ENCODE results near the gene FBRSL1. TPM values are rescaled to one million over a fixed set of nuclear protein-coding genes. Genes with fewer than 3 reads are reported as not detected.
A peak's percentile ranks its signal among the peaks of the same experiment; 100 is the strongest.

The FBRSL1 gene
- total RNA-seq, 2 experiments from 2014 or later: 36.7 to 47.0 TPM

DNA sequence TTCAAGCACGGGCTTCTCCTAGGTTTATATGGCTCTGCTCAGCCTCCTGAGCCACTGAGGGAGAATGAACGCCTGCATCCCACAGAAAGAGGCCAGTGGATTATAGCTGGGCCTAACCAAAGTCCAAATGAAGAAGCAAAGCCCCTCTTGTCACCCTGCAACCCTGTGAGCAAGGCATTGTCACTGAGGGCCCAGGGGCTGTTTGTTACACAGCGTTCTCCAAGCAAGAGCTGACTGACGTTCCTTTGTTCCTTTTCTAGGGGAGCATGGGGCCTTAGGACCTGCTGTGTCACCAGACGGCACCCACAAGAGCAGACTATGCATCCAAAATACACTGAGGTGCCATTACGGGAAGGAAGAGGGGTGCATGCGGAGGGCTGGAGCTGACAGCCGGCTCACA, 4.3 kb upstream of the FBRSL1 start:
- Mint-ChIP-seq H3K4me1 (peaks cover 24% of the 10 kb centered on the region), H3K36me3 (ENCODE audit: low read depth) (peaks cover 5% of the 10 kb centered on the region), H3K4me3 (no peak overlapping the region), H3K27ac (no peak overlapping the region), H3K9me3 (no peaks in the 10 kb centered on the region), H3K27me3 (peaks cover 3% of the 10 kb centered on the region)
- no peak for DNase-seq
- CTCF ChIA-PET: interaction anchor here (1.2 kb wide), 1 partner anchor 38 kb away, joined by 4 read pairs; no protein-coding TSS in a partner anchor
- POLR2A ChIA-PET: interaction anchor here (1.0 to 1.5 kb wide), 3 partner anchors 9 to 24 kb away, joined by 3 to 11 read pairs (median 4); no protein-coding TSS in a partner anchor

DNA sequence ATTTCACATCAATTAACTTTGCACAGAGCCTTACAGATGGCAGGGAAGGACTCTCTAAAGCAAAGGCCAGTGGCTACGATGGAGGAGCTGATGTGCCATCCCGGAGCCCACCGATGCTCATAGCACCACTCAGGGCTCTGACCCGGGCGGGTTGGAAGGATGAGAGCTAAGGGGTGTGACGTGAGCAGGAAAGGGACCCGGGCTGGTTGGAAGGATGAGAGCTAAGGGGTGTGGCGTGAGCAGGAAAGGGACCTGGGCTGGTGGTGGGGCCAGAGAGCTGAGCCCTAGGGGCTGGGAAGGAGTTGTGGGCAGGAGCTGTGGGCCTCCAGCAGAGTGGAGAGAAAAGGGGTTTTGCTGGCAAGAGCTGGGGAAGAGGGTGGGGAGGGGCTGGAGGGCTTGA, 3.8 kb upstream of the FBRSL1 start:
- peak overlapping the region; percentile 11 for H3K27ac Mint-ChIP-seq
- DNase-seq: no peak
- H3K27me3 Mint-ChIP-seq: peaks cover 3% of the 10 kb centered on the region
- CTCF ChIA-PET: interaction anchor here (1.2 kb wide), 1 partner anchor 37 kb away, joined by 4 read pairs; no protein-coding TSS in a partner anchor
- H3K4me1 Mint-ChIP-seq: peaks cover 27% of the 10 kb centered on the region
- no peak overlapping the region for H3K4me3 Mint-ChIP-seq
- H3K36me3 Mint-ChIP-seq (ENCODE audit: low read depth): peaks cover 8% of the 10 kb centered on the region
- H3K9me3 Mint-ChIP-seq: no peaks in the 10 kb centered on the region
- POLR2A ChIA-PET: interaction anchor here (1.0 to 1.5 kb wide), 3 partner anchors 9 to 25 kb away, joined by 3 to 11 read pairs (median 4); no protein-coding TSS in a partner anchor

DNA sequence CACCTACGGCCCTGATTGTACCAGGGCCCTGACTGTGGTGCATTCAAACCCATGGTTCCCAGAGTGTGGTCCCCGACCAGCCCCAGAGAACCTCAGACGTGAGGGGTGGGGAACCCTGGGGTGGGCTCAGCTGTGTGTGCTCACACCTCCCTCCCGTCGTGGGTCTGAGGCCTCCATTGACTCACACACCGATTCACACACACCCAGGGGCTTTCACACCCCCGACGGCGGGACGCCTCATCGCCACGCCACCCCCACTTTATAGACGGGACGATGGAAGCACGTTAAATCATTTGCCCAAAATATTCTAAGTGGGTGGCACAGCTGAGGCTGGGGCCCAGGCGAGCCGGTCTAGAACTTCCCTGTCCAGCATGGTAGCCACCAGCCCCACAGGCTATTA, 3.4 kb upstream of the FBRSL1 start:
- Mint-ChIP-seq H3K27me3 (no peaks in the 10 kb centered on the region), H3K27ac (no peak overlapping the region), H3K4me3 (no peak overlapping the region), H3K4me1 (peaks cover 31% of the 10 kb centered on the region), H3K9me3 (no peaks in the 10 kb centered on the region), H3K36me3 (ENCODE audit: low read depth) (peaks cover 11% of the 10 kb centered on the region)
- DNase-seq: no peak
- POLR2A ChIA-PET: interaction anchor here (1.3 to 2.6 kb wide), 4 partner anchors 9 to 36 kb away, joined by 3 to 30 read pairs (median 8); no protein-coding TSS in a partner anchor
- CTCF ChIA-PET: interaction anchor here (1.2 kb wide), 1 partner anchor 37 kb away, joined by 4 read pairs; no protein-coding TSS in a partner anchor

DNA sequence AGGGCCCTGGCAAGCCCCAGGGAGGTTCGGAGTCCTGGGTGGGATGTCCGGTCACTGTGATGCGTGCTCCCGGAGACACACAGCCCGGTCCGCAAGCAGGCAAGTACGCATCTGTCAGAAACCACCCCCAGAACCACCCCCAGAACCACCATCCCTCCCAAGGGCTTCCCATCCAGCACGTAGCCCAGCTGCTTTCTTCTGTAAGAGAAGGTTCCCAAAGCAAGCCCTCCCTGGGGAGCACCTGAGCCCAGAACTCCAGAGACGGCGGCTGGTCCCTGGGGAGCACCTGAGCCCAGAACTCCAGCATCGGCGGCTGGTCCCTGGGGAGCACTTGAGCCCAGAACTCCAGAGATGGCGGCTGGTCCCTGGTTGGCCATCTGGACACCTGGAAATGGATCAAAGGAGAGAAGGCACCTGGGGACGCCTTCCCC, 2.6 kb upstream of the FBRSL1 start:
- Mint-ChIP-seq H3K27ac (peak overlapping the region; percentile 98), H3K4me3 (no peak overlapping the region), H3K27me3 (no peaks in the 10 kb centered on the region), H3K9me3 (no peaks in the 10 kb centered on the region), H3K4me1 (peaks cover 38% of the 10 kb centered on the region), H3K36me3 (ENCODE audit: low read depth) (peaks cover 15% of the 10 kb centered on the region)
- DNase-seq: no peak
- ChIA-PET CTCF (no interaction called here), POLR2A (interaction anchor here (1.3 to 2.6 kb wide), 2 partner anchors 9 to 37 kb away, joined by 3 to 30 read pairs; no protein-coding TSS in a partner anchor)

DNA sequence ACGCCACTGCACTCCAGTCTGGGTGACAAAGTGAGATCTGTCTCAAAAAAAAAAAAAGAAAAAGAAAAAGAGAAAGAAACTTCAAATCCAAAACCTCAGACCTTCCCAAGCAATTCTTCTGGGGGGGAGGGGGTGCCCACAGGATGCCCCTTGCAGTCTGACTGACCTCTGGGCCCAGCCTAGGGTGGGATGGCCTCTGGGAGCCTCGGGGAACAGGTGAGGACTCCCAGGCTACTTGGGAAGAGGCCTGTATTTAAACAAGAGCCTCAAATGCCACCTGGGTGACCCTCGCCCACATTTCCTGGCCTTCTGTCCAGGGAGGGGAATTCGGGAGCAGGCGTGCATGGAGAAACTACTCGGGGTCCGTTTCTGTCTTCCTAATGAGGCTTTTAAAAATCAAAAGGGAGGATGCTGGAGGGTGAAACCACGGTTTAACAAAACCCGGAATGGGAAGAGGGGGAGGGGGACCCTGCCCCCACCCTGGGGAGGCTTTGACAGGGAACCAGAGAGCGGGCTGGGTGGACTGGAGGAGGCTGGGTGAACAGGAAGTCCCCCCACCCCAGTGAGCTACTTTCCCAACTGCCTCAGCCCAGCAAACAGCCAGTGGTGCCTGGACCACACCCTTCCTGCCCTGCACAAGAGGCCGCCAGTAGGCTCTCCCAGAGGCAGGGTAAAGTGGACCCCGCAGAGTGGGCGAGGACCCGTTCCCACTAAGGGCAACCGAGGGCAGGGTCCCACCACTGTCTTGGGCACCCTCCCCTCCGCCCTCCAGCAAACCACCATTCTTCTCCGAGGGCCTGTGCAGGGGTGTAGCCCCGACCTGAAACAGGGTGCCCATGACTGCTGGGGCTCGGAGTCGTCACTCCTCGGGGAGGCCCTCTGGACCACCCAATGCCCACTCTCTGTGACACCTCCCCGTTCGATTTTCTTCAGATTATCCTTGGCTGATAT, 1.5 kb upstream of the FBRSL1 start:
- Mint-ChIP-seq H3K27ac (peak overlapping the region; percentile 98), H3K27me3 (no peaks in the 10 kb centered on the region), H3K9me3 (no peaks in the 10 kb centered on the region), H3K4me1 (peaks cover 45% of the 10 kb centered on the region), H3K36me3 (ENCODE audit: low read depth) (peaks cover 18% of the 10 kb centered on the region), H3K4me3 (peak overlapping the region; percentile 87)
- POLR2A ChIA-PET: interaction anchor here (0.5 to 2.6 kb wide), 14 partner anchors 8 to 299 kb away, joined by 3 to 30 read pairs (median 3); no protein-coding TSS in a partner anchor
- DNase-seq: peak; percentile 73
- CTCF ChIA-PET: interaction anchor here (1.0 kb wide), 1 partner anchor 73 kb away, joined by 3 read pairs; no protein-coding TSS in a partner anchor

DNA sequence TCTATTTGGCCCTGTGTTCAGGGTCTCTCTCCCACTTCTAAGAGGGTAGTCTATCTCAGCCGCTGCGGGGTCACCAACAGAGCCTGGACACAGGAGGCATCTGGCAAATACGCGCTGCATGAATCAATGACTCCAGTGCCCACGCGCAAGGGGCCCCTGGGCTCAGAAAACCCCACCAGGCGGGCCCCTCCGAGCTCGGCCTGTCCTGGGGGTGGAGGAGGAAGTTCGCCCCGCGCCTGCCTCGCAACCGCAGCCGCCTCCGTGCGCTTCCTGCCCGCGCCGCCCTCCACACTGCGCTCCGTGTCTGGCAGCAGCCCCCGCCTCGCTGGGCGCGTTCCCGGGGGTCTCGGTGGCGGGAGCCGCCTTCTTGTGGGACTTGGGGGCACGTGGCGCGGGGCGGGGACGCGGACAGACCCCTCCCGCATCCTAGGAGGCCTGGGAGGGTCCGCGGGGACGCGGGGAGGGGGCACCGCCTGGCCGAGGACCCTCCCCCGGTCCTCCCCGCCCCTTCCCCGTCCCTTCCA, 811 bp upstream of the FBRSL1 start:
- CTCF ChIA-PET: interaction anchor here (1.0 kb wide), 1 partner anchor 74 kb away, joined by 3 read pairs; no protein-coding TSS in a partner anchor
- H3K36me3 Mint-ChIP-seq (ENCODE audit: low read depth): peaks cover 18% of the 10 kb centered on the region
- no peaks in the 10 kb centered on the region for H3K27me3 Mint-ChIP-seq
- H3K27ac Mint-ChIP-seq: peak overlapping the region; percentile 98
- peaks cover 46% of the 10 kb centered on the region for H3K4me1 Mint-ChIP-seq
- DNase-seq: peak; percentile 74
- H3K4me3 Mint-ChIP-seq: peak overlapping the region; percentile 87
- no peaks in the 10 kb centered on the region for H3K9me3 Mint-ChIP-seq
- POLR2A ChIA-PET: interaction anchor here (0.6 to 2.6 kb wide), 9 partner anchors 9 to 59 kb away, joined by 3 to 30 read pairs (median 6); no protein-coding TSS in a partner anchor

DNA sequence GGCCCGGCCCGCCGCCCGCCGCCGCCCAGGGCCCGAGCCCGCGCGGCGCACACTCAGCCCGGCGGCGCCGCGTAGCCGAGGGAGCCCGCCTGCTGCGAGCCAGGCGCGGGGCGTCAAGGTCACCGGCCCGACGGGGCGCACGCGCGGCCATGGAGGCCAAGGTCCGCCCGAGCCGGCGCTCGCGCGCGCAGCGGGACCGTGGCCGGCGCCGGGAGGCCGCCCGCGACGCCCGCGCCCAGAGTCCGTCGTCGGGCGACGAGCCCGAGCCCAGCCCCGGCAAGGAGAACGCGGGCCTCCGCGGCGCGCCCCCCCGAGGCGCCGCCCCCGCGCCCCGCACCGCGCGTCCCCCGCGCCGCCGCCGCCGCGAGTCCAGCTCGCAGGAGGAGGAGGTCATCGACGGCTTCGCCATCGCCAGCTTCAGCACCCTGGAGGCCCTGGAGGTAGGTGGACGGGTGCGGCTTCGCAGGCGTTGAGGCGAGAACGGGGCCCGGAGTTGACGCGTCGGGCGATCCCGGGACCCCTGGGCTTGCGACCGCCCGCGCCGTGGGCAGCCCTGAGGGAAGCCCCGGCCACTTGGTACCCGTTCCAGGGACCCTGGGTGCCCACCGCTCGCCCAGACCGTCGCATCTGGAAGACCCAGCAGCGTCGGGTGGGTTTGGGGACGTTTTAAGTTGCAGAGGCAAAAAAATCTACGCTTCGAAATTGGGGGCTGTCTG, 629 bp downstream of the FBRSL1 start:
- peak; percentile 36 for DNase-seq
- Mint-ChIP-seq H3K27me3 (no peaks in the 10 kb centered on the region), H3K4me3 (peak overlapping the region; percentile 81), H3K36me3 (ENCODE audit: low read depth) (peaks cover 18% of the 10 kb centered on the region), H3K27ac (peak overlapping the region; percentile 64), H3K9me3 (no peaks in the 10 kb centered on the region), H3K4me1 (peaks cover 46% of the 10 kb centered on the region)
- ChIA-PET CTCF (no interaction called here), POLR2A (interaction anchor here (1.0 to 1.6 kb wide), 2 partner anchors 45 to 60 kb away, joined by 3 to 4 read pairs; no protein-coding TSS in a partner anchor)

DNA sequence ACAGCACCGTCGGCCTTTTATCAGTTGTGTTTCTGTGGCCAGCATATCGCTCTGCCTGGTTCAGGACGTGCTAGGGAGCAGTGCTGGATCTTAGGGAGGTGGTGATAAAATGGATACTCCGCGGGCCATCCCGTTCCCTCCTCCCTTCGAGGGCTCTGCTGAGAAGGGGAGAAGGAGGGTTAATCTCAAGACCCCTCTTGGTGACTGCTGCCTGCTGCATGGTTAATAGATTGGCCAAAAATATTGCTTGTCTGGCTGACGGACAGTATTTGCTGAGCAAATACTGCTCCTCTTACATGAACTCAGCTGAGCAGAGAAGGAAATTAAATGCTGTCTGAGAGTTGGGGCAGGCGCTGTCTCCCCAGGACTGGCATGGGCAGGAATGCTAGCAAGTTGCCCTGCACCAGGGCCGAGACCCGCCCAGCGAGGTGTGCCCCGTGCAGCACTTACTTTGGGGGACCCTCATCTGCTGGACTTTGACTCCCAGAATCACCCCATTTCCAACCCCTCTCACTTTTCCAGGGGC, 1.2 kb downstream of the FBRSL1 start:
- H3K4me1 Mint-ChIP-seq: peaks cover 43% of the 10 kb centered on the region
- CTCF ChIA-PET: no interaction called here
- no peak for DNase-seq
- H3K36me3 Mint-ChIP-seq (ENCODE audit: low read depth): peaks cover 18% of the 10 kb centered on the region
- peak overlapping the region; percentile 81 for H3K4me3 Mint-ChIP-seq
- peak overlapping the region; percentile 64 for H3K27ac Mint-ChIP-seq
- H3K9me3 Mint-ChIP-seq: no peaks in the 10 kb centered on the region
- POLR2A ChIA-PET: interaction anchor here (1.0 to 1.6 kb wide), 3 partner anchors 13 to 61 kb away, joined by 3 to 4 read pairs (median 4); no protein-coding TSS in a partner anchor
- no peaks in the 10 kb centered on the region for H3K27me3 Mint-ChIP-seq

DNA sequence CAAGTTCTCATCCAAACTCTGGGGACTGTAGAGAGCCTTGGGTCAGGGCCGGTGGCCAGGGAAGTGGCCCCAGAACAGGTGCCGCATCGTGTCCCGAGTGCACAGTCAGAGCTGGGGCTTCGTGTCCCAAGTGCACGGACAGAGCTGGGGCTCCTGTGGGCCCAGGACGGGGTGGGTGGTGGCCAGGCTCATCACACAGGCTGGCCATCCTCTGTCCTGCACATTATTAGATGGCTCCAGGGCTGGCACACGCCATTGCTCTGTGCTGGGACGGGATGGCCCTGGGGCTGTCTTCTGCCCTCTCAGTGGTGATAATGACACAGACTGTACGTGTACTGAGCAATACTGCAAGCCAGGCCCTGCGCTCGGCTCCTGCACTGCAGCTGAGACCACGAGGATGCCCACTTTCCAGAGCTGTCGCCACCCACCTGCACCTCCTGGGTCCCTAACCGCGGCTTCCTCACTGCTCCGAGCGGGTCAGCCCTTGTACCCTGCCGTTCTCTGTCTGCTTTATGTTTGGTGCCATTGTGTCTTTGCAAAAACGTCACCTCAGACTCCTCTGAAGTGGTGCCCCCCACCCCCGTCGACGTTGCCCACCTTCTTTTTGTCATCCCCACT, 1.9 kb downstream of the FBRSL1 start:
- POLR2A ChIA-PET: interaction anchor here (1.3 to 1.6 kb wide), 2 partner anchors 13 to 46 kb away, joined by 4 read pairs; no protein-coding TSS in a partner anchor
- Mint-ChIP-seq H3K4me3 (peak overlapping the region; percentile 81), H3K9me3 (no peaks in the 10 kb centered on the region), H3K4me1 (peaks cover 41% of the 10 kb centered on the region), H3K27me3 (no peaks in the 10 kb centered on the region), H3K27ac (peak overlapping the region; percentile 56), H3K36me3 (ENCODE audit: low read depth) (peaks cover 18% of the 10 kb centered on the region)
- CTCF ChIA-PET: interaction anchor here (1.1 to 1.2 kb wide), 2 partner anchors 28 to 62 kb away, joined by 4 to 5 read pairs; no protein-coding TSS in a partner anchor
- no peak for DNase-seq

DNA sequence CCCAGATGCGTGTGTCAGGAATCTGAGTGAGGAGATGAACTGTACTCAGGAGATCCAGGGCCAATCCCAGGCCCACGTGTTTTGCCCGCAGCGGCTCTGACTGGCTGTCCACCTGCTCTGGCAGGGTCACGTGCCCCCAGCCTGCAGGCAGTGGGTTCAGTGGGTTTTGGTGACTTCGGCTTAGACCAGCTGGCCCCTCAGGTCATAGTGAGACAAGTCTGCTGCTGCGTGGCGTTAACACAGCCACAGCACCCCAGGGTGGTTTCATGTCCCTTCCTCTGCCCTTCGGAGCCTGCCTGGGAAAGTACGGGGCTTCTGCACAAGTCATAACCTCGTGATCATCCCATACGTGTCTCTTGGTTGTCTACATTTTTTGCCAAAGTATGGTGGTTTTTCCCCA, 2.6 kb downstream of the FBRSL1 start:
- Mint-ChIP-seq H3K36me3 (ENCODE audit: low read depth) (peaks cover 18% of the 10 kb centered on the region), H3K4me1 (peaks cover 37% of the 10 kb centered on the region), H3K4me3 (peak overlapping the region; percentile 81), H3K27ac (no peak overlapping the region), H3K9me3 (no peaks in the 10 kb centered on the region), H3K27me3 (no peaks in the 10 kb centered on the region)
- ChIA-PET POLR2A (no interaction called here), CTCF (interaction anchor here (1.1 to 1.2 kb wide), 2 partner anchors 27 to 62 kb away, joined by 4 to 5 read pairs; no protein-coding TSS in a partner anchor)
- DNase-seq: no peak

DNA sequence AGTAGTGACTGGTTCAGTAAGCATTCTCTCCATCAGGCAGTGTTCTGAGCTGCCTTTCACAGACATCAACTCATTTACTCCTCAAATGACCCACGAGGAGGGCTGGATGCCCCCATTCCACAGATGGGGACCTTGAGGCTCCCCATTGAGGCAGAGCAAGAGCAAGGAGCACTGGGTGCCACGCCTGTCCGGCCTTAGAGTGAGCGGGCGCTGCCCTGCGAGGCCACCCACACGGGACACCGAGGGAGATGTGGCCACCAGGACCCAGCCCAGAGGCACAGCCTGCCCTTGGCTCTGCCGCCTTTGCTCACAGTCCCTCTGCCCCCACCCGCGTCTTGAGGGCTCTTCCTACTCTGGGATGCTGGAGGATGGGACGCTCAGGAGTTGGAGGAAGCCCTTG, 3.0 kb downstream of the FBRSL1 start:
- Mint-ChIP-seq H3K27ac (no peak overlapping the region), H3K36me3 (ENCODE audit: low read depth) (peaks cover 18% of the 10 kb centered on the region), H3K4me3 (no peak overlapping the region), H3K27me3 (no peaks in the 10 kb centered on the region), H3K9me3 (no peaks in the 10 kb centered on the region), H3K4me1 (peaks cover 32% of the 10 kb centered on the region)
- POLR2A ChIA-PET: no interaction called here
- CTCF ChIA-PET: interaction anchor here (1.1 to 1.2 kb wide), 2 partner anchors 27 to 63 kb away, joined by 4 to 5 read pairs; no protein-coding TSS in a partner anchor
- DNase-seq: no peak

All from activated CD4-positive, alpha-beta memory T cell treated with anti-CD3 and anti-CD28 coated beads, Interleukin-2, amount 10 ng/mL, durations not matched to agents 7 days and 5 days (primary cell).